DMS79 treated with DMSO at 0.1 percent for 48 hours (cell line): ENCODE measurements around the gene KBTBD4.

Source experiments
- DNase-seq: peaks from one replicate; lab custom pipeline; 2025; lab: John Stamatoyannopoulos, UW

Gene KBTBD4

DNA sequence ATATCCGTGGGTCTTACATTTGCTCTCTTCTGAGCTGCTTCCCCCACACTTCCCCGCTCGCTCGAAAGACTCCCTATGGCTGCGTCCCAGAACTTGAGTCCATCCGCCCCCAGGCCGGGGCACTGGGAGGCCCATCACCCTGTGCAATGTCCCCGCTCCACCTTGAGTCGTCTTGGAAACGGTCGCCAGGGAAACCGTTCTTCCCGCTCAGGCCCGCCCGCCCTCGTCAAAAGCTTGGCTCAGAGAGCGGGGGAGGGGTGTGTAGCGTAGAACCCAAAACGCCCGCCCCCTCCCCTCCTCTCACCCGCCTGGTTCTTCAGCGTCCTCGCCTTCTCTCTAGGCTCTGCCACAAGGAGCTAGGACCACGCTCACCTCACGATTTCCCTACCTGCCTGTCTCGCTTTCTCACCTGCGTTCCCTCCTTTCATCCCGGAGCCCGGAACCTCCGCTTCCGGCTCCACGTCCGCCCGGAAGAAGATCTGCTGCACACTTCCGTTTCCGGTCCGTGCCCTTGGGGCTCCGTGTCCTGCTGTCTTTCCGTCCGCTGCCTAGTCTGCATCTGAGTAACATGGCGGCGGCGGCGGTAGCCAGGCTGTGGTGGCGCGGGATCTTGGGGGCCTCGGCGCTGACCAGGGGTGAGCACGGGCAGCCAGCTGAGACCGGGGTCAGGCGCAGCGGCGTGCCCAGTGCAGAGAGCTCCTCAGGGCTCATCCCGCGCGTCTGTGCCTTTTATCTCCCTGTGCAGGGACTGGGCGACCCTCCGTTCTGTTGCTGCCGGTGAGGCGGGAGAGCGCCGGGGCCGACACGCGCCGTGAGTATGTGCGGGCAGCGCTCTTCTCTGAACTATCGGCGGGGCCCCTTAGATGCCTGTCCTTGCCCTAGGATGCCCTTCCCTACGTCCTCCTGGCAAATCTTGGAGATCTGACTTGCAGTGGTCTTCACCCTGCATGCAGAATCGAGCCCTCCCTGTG lies at the start of gene KBTBD4, which contains the start of gene NDUFS3:
Gene KBTBD4, minus strand, starts transcription at position 447 of the 971 bp plus-strand sequence. Its CDS starts 19 bp downstream, at position 428.
Gene NDUFS3, plus strand, starts transcription at position 551 of the 971 bp plus-strand sequence. Its CDS starts 18 bp downstream, at position 569.
- DNase-seq = peak; percentile 95

- DNase-seq = no peak
These were observed 49.3 kb upstream of the KBTBD4 start for GRCh38 chr11:47628026-47628425.

- no peak for DNase-seq
These were observed 47.5 kb upstream of the KBTBD4 start for GRCh38 chr11:47626234-47626633.

DNA sequence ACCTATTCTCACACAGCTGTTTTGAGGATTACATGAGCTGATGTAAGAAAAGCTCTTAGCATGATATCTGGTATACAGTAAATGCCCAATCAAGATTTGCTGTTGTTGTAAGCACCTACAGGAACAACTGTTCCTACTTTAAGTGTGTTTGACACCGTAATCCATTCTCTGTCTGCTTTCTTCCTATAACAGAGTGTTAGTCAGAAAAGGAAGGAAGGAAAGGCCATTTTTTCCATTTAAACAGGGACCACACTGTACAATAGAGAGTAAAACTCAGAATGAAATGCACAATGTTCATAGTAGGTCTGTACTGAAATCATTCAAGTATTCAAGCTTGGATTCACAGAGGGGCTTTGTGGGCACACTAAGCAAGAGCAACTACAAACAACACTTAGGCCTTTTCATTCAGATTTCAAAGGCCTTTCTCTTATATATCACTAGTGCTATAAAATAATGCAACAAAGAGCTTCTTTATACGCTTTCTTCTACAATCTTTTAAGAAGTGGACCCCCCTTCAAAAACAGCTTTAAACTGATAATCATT lies 42.1 kb upstream of the KBTBD4 start:
- no peak for DNase-seq

DNA sequence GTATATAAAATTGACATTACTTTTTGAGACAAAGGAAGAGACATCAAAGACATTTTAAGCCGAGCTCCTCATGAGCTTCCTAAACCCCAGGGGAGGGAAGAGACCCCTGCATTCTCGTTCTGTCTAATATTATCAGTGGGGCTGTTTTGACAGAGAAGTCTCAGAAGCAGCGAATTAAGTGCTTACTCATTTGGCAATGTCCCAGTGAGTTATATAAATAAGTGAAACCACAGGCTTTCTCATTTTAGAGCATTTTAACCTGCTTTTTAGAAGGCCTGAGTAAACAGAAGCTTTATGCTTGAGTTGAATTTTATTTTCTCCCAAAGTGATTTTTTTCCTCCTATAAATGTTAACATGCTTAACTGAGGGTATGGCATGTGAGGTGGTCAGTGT lies 38.6 kb upstream of the KBTBD4 start:
- peak; percentile 74 for DNase-seq

- peak; percentile 68 for DNase-seq
These were observed 38.1 kb upstream of the KBTBD4 start for GRCh38 chr11:47616726-47617416.

- no peak for DNase-seq
These were observed 36.5 kb upstream of the KBTBD4 start for GRCh38 chr11:47615249-47615648.

GRCh38 chr11:47611348-47611794 lies 32.6 kb upstream of the KBTBD4 start:
- no peak for DNase-seq

- no peak for DNase-seq
These were observed 30.9 kb upstream of the KBTBD4 start for GRCh38 chr11:47609675-47610074.

- DNase-seq = no peak
These were observed 28.6 kb upstream of the KBTBD4 start for GRCh38 chr11:47607380-47607779.

GRCh38 chr11:47606731-47607130 lies 28.0 kb upstream of the KBTBD4 start:
- no peak for DNase-seq

- no peak for DNase-seq
These were observed 27.2 kb upstream of the KBTBD4 start for GRCh38 chr11:47605921-47606320.

- no peak for DNase-seq
These were observed 24.5 kb upstream of the KBTBD4 start for GRCh38 chr11:47603295-47603694.

- no peak for DNase-seq
These were observed 21.1 kb upstream of the KBTBD4 start for GRCh38 chr11:47599902-47600301.

DNA sequence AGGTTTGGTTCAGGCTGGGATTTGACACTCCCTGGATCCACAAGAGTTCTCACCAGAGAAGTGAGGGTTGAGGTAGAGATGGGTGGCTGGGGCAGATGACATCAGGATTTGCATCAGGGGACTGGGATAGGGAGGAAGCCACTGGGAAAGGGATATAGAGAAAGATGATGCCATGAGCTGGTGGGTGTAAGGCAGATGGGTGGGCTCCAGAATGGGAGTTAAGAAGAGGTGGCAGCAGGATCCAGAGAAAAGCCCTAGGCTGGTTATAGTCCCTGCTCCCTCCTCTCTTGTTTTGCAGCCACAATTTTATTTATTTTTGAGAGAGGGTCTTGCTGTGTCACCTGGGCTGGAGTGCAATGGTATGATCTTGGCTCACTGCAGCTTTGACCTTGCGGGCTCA lies 17.2 kb upstream of the KBTBD4 start:
- DNase-seq = no peak

- peak; percentile 41 for DNase-seq
These were observed 16.3 kb upstream of the KBTBD4 start for GRCh38 chr11:47595029-47595428.

DNA sequence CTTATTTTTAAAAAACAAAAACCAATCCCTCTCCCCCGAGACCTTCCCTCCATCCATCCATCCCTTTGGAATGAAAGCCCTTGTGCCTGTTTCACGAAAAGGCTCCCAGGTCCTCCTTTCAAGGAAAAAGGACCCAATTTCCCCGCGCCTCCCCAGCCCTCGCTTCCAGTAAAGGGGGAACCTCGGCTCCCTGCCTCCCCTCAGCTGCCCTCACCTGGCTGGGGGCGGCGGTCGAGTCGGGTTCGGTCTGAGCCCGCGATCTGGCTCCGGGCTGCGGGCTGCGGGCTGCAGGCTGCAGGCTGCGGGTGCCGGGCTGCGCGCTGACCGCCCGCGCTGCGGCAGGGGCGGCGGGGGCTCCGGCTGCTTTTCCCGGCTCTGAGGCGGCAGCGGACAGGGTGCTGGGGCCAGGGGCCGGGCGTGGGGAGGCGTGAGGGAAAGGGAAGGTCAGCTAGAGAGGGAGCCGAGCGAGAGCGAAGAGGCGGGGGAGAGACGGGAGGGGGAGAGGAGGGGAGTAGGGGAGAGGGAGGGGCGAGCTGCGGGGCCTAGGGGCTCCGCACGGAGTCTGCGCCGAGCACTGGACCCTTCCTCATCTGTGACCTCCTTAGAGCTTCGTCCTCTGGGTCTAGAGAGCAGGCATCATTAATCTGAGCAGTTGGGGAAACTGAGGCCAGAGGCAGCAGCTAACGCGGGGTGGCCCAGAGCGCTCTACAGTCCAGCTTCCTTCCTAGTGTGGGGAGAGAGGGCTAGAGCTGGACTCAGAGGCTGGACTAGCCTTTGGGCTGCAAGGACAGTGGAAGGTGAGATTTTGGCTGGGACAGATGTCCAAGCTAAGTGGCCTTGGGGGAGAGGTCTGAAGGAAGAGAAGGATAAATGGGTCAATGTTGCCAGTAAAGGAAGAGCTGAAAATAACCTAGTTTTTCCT lies 15.4 kb upstream of the KBTBD4 start, which contains the start of gene C1QTNF4:
Gene C1QTNF4, minus strand, starts transcription at position 478 of the 922 bp plus-strand sequence. CDS start 3,601 bp downstream, outside the sequence.
- DNase-seq = peak; percentile 12

GRCh38 chr11:47593492-47593933 lies 14.7 kb upstream of the KBTBD4 start:
- DNase-seq = peak; percentile 12

- no peak for DNase-seq
These were observed 14.2 kb upstream of the KBTBD4 start for GRCh38 chr11:47592970-47593369.

GRCh38 chr11:47592251-47592650 lies 13.5 kb upstream of the KBTBD4 start:
- no peak for DNase-seq

DNA sequence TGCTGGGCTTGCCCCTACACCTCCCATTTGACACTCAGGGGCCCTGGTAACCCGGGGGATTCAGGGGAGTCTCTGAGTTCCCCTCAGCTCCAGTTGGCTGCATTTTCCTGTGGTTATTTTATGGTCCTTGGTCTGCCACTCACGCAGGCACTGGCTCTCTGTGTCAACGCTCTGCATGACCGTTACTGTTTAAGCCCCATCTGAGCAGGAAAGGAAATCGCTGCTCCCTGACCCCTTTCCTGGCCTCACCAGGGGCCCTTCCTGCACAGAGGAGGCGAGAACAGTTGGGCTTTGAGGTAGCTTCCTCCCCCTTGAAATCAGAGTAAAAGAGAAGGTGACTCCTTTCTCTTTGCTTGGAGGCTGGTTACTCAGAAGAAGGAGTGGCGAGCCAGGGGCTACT lies 13.0 kb upstream of the KBTBD4 start:
- DNase-seq = no peak
